GM18519 (cell line): ENCODE data around the gene HOXB13.
"Not testable (repeated sequence)": the region's sequence is repeated elsewhere in the genome, so short reads cannot be mapped to it uniquely, and the experiment has no call there.

Experiments
- ATAC-seq: cut with Tn5 transposase; IDR thresholded peaks from one replicate; pipeline ENCODE4 v1.9.1; 2021; ENCODE audit warnings: mild to moderate bottlenecking, moderate library complexity; ENCODE audit not compliant: unreplicated experiment, low FRiP score

The HOXB13 gene

GRCh38 chr17:48717367-48718226 lies 11.0 kb downstream of the HOXB13 start:
- no peak for ATAC-seq

DNA sequence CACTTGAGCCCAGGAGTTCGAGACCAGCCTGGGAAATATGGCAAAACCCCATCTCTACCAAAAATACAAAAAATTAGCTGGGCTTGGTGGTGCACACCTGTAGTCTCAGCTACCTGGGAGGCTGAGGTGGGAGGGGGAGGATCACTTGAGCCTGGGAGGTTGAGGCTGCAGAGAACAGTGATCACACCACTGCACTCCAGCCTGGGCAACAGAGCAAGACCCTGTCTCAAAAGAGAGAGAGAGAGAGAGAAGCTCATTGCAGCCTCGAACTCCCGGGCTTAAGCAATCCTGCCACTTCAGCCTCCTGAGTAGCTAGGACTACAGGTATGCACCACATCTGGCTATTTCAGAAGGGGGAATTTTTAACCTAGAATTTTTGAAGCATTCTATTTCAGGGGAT lies 12.0 kb downstream of the HOXB13 start:
- not testable (repeated sequence) for ATAC-seq

DNA sequence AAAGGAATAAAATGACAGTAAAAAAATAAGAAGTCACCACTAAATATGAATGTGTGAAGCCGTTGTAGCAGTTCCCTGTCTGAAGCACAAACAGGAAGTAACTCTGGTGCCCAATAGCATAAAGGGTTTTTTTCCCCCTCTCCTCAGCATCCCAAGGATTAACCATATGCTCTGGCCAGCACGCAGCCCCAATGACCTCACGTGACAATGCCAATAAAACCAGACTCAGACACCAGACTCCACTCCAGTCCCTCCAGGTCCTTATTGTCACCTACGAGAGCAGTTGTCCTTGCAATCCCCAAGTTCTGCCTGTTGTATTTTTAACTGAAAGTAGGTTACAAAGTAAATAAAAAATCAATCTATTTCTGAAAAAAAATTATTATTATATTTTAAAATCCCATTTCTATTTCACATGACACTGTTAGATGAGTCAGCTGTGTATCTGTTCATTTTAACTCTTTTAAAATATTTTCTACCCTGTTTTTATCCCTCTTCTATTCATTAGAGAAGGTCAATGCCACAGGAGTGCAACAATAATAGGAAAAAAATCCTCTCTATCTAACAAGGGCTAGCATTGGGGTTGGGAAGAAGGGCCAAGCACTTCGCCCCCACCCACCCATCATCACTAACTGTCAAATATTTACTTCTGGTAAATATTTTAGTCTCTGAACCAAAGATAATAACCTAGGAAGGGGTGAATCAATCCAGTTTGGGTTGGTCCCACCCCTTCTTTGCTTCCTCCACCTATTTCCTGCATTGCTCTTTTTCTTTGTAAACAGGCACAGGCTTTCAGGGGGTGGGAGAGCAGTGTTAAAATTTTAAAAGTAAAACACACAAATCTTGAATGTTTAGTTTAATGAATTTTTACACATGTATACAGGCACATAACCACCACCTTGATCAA lies 12.8 kb downstream of the HOXB13 start:
- no peak for ATAC-seq

- ATAC-seq = no peak
Observed at GRCh38 chr17:48711128-48711527, 17.4 kb downstream of the HOXB13 start.

- no peak for ATAC-seq
Observed at GRCh38 chr17:48704361-48705248, 23.9 kb downstream of the HOXB13 start.

GRCh38 chr17:48701864-48702532 lies 26.6 kb downstream of the HOXB13 start:
- ATAC-seq = no peak

- ATAC-seq = no peak
Observed at GRCh38 chr17:48693178-48693577, 35.4 kb downstream of the HOXB13 start.

GRCh38 chr17:48692049-48692448 lies 36.5 kb downstream of the HOXB13 start:
- no peak for ATAC-seq

DNA sequence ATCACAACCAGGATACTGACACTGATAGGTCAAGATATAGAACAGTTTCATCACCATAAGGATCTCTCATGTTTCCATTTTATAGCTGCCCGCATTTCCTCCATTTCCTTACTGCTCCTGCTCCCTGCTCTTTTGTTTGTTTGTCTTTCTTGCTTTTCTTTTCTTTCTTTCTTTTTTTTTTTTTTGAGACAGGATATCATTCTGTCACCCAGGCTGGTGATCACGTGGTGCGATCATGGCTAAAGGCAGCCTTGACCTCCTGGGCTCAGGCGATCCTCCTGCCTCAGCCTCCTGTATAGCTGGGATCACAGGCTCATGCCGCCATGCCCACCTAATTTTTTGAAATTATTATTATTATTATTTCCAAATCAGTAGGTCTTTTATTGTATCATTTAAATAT lies 37.9 kb downstream of the HOXB13 start:
- no peak for ATAC-seq

DNA sequence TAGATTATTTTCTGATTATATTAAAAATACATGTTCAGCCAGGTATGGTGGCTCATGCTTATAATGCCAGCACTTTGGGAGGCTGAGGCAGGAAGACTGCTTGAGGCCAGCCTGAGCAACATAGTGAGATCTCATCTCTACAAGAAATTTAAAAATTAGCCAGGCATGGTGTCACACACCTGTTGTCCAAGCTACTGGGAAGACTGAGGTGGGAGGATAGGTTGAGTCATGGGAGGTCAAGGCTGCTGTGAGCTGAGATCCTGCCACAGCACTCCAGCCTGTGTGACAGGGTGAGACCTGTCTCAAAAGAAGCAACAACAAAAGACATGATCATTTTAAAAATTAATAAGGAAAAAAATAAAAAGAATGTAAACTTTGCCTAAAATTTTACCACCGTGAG lies 46.9 kb downstream of the HOXB13 start:
- no peak for ATAC-seq

- no peak for ATAC-seq
Observed at GRCh38 chr17:48679385-48680096, 49.0 kb downstream of the HOXB13 start.

- ATAC-seq = no peak
Observed at GRCh38 chr17:48678141-48678971, 50.2 kb downstream of the HOXB13 start.

GRCh38 chr17:48676963-48677558 lies 51.5 kb downstream of the HOXB13 start:
- ATAC-seq = no peak
